Measurements from ENCODE around the gene GAREM1.

Gene GAREM1

DNA sequence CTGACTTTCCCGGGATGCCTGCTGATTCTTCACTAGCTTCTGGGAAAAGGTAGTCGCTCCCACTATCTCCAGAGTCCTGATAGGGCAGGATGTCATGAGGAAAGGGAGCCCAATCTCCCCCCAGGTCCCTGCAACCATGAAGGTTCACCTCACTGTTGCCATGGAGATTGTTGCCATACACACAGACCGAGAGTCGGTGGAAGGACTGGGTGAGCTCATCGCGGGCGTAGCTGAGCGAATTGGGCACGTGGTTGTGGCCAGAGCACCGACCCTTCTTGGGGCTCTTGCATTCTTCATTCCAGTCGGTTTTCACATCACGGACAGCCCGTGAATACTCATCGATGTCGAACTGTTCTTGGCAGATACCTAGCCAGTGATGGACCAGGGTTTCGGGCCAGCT, 183.4 kb downstream of the GAREM1 start:
- Mint-ChIP-seq H3K36me3 (no peaks in the 10 kb centered on the region), H3K9me3 (no peaks in the 10 kb centered on the region), H3K4me3 (no peak overlapping the region), H3K27me3 (no peaks in the 10 kb centered on the region), H3K4me1 (no peaks in the 10 kb centered on the region), H3K27ac (no peak overlapping the region)
- ATAC-seq (ENCODE audit: low read depth), result no peak
- DNase-seq (ENCODE audit: low spot score in 2 of 2), result no peak

DNA sequence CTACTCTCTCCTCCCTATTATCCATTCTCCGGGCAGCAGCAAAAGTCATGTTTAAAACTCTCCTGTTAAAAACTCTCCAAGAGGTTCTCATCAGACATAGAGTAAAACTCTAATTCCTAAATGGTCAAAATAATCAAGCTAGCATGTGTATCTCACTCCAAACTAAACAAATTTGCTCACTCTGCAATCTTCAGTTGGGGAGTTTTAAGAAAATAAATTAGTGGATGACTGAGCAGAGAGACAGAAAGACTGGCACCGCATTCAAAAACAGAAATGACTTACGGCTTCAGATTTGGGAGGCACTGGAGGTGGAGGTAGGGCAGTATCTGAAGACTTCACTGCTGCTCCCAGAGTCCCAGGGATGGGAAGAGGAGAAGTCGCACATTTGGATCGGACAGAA, 183.9 kb downstream of the GAREM1 start:
- DNase-seq (ENCODE audit: low spot score in 2 of 2) (no peak), ATAC-seq (ENCODE audit: low read depth) (no peak)
- Mint-ChIP-seq H3K27ac (no peak overlapping the region), H3K4me1 (no peaks in the 10 kb centered on the region), H3K4me3 (no peak overlapping the region), H3K9me3 (no peaks in the 10 kb centered on the region), H3K27me3 (no peaks in the 10 kb centered on the region), H3K36me3 (no peaks in the 10 kb centered on the region)

GRCh38 chr18:32284284-32284683, 186.4 kb downstream of the GAREM1 start:
- no peaks in the 10 kb centered on the region for H3K4me1 Mint-ChIP-seq
- DNase-seq (ENCODE audit: low spot score in 2 of 2) (no peak), ATAC-seq (ENCODE audit: low read depth) (no peak)
- no peak overlapping the region for H3K4me3 Mint-ChIP-seq
- no peaks in the 10 kb centered on the region for H3K36me3 Mint-ChIP-seq
- H3K27ac Mint-ChIP-seq, result no peak overlapping the region
- H3K27me3 Mint-ChIP-seq, result peaks cover 3% of the 10 kb centered on the region
- no peaks in the 10 kb centered on the region for H3K9me3 Mint-ChIP-seq

DNA sequence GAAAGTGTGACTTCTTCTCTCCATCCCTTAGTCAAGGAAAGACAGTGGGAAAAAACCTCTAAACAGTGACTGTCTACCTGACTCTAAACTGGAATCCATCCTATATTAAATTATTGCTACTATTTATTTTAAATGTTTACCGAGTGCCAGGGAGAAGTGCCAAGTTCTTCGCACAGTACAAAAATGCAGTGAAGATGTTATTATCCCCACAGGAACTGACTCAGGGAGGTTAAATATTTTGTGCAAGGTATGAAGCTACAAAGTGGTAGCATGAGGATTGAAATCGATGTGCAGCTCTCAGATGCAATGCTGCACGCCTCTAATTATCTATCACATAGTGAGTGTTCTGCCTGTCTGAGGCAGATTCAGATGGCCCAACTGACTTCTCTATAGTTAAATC, 189.8 kb downstream of the GAREM1 start:
- Mint-ChIP-seq H3K27ac (no peak overlapping the region), H3K36me3 (no peaks in the 10 kb centered on the region), H3K27me3 (peaks cover 7% of the 10 kb centered on the region), H3K9me3 (no peaks in the 10 kb centered on the region), H3K4me1 (no peaks in the 10 kb centered on the region), H3K4me3 (no peak overlapping the region)
- DNase-seq (ENCODE audit: low spot score in 2 of 2) (no peak), ATAC-seq (ENCODE audit: low read depth) (no peak)

- Mint-ChIP-seq H3K27ac (no peak overlapping the region), H3K36me3 (no peaks in the 10 kb centered on the region), H3K27me3 (peaks cover 7% of the 10 kb centered on the region), H3K9me3 (no peaks in the 10 kb centered on the region), H3K4me3 (no peak overlapping the region), H3K4me1 (no peaks in the 10 kb centered on the region)
- no peak for ATAC-seq (ENCODE audit: low read depth)
- no peak for DNase-seq (ENCODE audit: low spot score in 2 of 2)
Observed at GRCh38 chr18:32280188-32280783, 190.4 kb downstream of the GAREM1 start.

DNA sequence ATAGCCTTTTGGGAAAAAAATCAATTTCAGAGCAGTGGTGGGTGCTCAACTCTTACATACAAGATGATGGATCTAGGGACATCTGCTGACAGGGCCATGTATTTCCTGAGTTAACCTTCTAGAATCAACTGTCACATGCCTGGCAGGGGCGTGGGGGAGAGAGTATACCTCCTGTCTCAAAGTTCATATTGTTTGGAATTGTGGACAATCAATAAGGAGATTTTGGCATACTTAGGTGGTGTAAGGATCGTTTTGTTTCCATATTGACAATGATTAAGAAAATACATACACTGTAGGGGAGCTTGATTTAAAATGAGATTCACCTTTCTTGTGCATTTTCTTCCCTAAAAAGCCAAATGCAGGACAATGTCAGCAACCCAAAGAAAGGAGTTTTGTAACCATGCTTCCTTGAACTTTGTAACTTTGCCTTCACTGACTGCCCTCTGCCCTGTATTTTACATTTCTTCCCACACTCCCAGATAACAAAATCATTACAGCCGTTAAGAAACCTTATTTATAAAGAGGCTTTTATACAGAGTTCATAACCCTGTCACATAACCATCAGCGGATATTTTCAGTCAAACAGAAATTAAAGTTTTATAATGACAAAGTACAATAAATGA, 192.4 kb downstream of the GAREM1 start:
- Mint-ChIP-seq H3K27ac (no peak overlapping the region), H3K9me3 (no peaks in the 10 kb centered on the region), H3K4me3 (no peak overlapping the region)

GRCh38 chr18:32277549-32277948, 193.1 kb downstream of the GAREM1 start:
- Mint-ChIP-seq H3K4me3 (no peak overlapping the region), H3K4me1 (no peaks in the 10 kb centered on the region), H3K27ac (no peak overlapping the region), H3K9me3 (no peaks in the 10 kb centered on the region), H3K36me3 (no peaks in the 10 kb centered on the region), H3K27me3 (peaks cover 11% of the 10 kb centered on the region)
- ATAC-seq (ENCODE audit: low read depth) (no peak), DNase-seq (ENCODE audit: low spot score in 2 of 2) (no peak)

More for the DNA sequence above, 192.4 kb downstream of the GAREM1 start:
- H3K36me3 Mint-ChIP-seq, result no peaks in the 10 kb centered on the region
- DNase-seq (ENCODE audit: low spot score in 2 of 2), result no peak
- H3K27me3 Mint-ChIP-seq, result peaks cover 11% of the 10 kb centered on the region
- ATAC-seq (ENCODE audit: low read depth), result no peak
- H3K4me1 Mint-ChIP-seq, result no peaks in the 10 kb centered on the region

DNA sequence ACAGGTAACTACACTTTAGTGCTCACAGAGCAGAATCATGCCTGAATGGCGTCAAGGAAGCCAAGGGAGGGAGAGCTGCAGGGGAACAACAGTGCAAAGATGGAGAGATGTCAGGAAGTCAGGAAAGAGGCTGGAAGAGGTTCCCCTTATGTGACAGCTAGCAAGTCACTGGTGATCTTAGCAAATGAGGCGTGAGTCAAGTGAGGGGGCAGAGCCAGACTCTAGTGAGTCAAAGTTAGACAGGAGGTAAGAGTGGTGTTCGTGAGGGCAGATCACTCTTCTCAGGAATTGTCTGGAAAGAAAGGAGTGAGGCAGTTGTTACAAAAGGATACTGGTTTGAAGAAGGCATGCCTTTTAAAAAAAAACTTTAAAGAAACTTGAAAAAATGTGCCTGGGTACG, 193.8 kb downstream of the GAREM1 start:
- Mint-ChIP-seq H3K4me3 (no peak overlapping the region), H3K4me1 (no peaks in the 10 kb centered on the region), H3K27ac (no peak overlapping the region), H3K36me3 (no peaks in the 10 kb centered on the region), H3K27me3 (peaks cover 11% of the 10 kb centered on the region), H3K9me3 (no peaks in the 10 kb centered on the region)
- no peak for DNase-seq (ENCODE audit: low spot score in 2 of 2)
- ATAC-seq (ENCODE audit: low read depth), result no peak

DNA sequence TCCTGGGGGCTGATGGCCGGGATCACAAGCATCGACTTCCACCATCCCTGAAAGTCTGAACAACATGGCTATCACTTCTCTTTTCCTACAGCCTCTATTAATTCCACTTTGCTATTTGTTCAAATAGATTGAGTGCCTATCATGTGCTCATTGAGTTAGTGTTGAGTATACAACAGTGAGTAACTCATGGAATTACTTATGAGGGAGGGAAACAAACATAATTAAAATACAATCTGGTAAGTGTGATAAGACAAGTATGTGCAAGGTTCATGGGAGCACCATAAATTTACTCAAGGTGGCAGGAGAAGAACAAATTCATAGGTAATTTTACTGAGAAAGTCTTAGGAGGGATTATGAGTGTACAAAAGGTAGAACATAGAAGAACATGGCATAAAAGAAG, 194.4 kb downstream of the GAREM1 start:
- Mint-ChIP-seq H3K4me3 (no peak overlapping the region), H3K27me3 (peaks cover 10% of the 10 kb centered on the region), H3K27ac (no peak overlapping the region), H3K9me3 (no peaks in the 10 kb centered on the region), H3K36me3 (no peaks in the 10 kb centered on the region), H3K4me1 (no peaks in the 10 kb centered on the region)
- ATAC-seq (ENCODE audit: low read depth) (no peak), DNase-seq (ENCODE audit: low spot score in 2 of 2) (no peak)

- H3K9me3 Mint-ChIP-seq, result no peaks in the 10 kb centered on the region
Observed at GRCh38 chr18:32275221-32275620, 195.5 kb downstream of the GAREM1 start.

GRCh38 chr18:32274307-32274706, 196.4 kb downstream of the GAREM1 start:
- Mint-ChIP-seq H3K9me3 (no peaks in the 10 kb centered on the region), H3K36me3 (no peaks in the 10 kb centered on the region), H3K27ac (no peak overlapping the region), H3K4me3 (no peak overlapping the region), H3K27me3 (peaks cover 13% of the 10 kb centered on the region), H3K4me1 (no peaks in the 10 kb centered on the region)
- DNase-seq (ENCODE audit: low spot score in 2 of 2) (no peak), ATAC-seq (ENCODE audit: low read depth) (no peak)

More at GRCh38 chr18:32275221-32275620, 195.5 kb downstream of the GAREM1 start:
- H3K4me1 Mint-ChIP-seq, result no peaks in the 10 kb centered on the region
- peaks cover 10% of the 10 kb centered on the region for H3K27me3 Mint-ChIP-seq
- H3K36me3 Mint-ChIP-seq, result no peaks in the 10 kb centered on the region
- no peak overlapping the region for H3K4me3 Mint-ChIP-seq
- DNase-seq (ENCODE audit: low spot score in 2 of 2) (no peak), ATAC-seq (ENCODE audit: low read depth) (no peak)
- H3K27ac Mint-ChIP-seq, result no peak overlapping the region

- Mint-ChIP-seq H3K27ac (no peak overlapping the region), H3K4me3 (no peak overlapping the region), H3K36me3 (no peaks in the 10 kb centered on the region), H3K4me1 (no peaks in the 10 kb centered on the region), H3K9me3 (no peaks in the 10 kb centered on the region), H3K27me3 (peaks cover 19% of the 10 kb centered on the region)
- DNase-seq (ENCODE audit: low spot score in 2 of 2) (no peak), ATAC-seq (ENCODE audit: low read depth) (no peak)
Observed at GRCh38 chr18:32271672-32272208, 198.9 kb downstream of the GAREM1 start.

DNA sequence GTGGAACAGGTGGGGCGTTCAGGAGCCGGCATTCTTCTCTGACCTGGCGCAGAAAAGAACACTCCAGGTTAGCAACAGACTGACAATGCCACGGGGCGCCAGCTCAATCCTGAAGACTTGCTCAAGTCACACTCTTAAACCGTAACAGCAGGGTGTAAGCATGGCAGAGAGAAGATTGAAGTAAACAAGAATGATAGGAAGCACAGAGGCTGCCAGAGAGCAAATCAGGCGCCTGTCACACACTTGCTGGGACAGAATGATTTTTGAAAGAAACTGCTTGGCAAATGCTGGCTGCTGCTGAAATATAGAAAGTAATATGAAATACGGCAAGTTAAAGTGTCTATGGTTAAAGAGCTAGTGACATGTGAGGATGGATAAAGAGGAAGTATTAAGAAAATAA, 200.3 kb downstream of the GAREM1 start:
- Mint-ChIP-seq H3K27me3 (peaks cover 16% of the 10 kb centered on the region), H3K4me1 (no peaks in the 10 kb centered on the region), H3K4me3 (no peak overlapping the region), H3K27ac (no peak overlapping the region), H3K36me3 (no peaks in the 10 kb centered on the region), H3K9me3 (no peaks in the 10 kb centered on the region)
- ATAC-seq (ENCODE audit: low read depth), result no peak
- no peak for DNase-seq (ENCODE audit: low spot score in 2 of 2)

DNA sequence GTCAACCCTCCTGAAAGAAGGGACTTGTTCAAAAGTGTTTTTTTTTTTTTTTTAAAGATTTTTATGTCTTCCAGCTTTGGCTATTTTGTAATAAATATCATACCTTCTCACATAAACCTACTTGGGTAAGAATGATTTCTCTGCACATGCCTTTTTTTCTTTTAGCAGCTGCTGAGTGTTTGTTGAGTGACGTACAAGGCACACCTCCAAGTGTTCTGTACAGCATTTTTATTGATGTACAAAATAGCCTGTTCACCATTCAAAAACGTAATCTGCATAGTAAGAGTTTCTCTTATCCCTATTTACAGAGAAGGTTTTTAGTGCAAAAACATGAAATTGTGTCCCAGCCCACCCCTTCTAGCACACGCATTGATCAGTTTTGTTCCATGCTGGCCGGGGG, 203.2 kb downstream of the GAREM1 start:
- no peak overlapping the region for H3K4me3 Mint-ChIP-seq
- no peak overlapping the region for H3K27ac Mint-ChIP-seq
- ATAC-seq (ENCODE audit: low read depth) (no peak), DNase-seq (ENCODE audit: low spot score in 2 of 2) (no peak)
- H3K9me3 Mint-ChIP-seq, result no peaks in the 10 kb centered on the region
- H3K4me1 Mint-ChIP-seq, result no peaks in the 10 kb centered on the region
- H3K36me3 Mint-ChIP-seq, result no peaks in the 10 kb centered on the region
- peaks cover 12% of the 10 kb centered on the region for H3K27me3 Mint-ChIP-seq

- H3K27me3 Mint-ChIP-seq, result peaks cover 7% of the 10 kb centered on the region
- no peak overlapping the region for H3K27ac Mint-ChIP-seq
- ATAC-seq (ENCODE audit: low read depth) (no peak), DNase-seq (ENCODE audit: low spot score in 2 of 2) (no peak)
- H3K4me3 Mint-ChIP-seq, result no peak overlapping the region
- H3K36me3 Mint-ChIP-seq, result no peaks in the 10 kb centered on the region
- no peaks in the 10 kb centered on the region for H3K9me3 Mint-ChIP-seq
- no peaks in the 10 kb centered on the region for H3K4me1 Mint-ChIP-seq
Observed at GRCh38 chr18:32264401-32264800, 206.3 kb downstream of the GAREM1 start.

All from memory B cell (primary cell).